Measurements from ENCODE around the gene CHGA. TPM values are rescaled to one million over a fixed set of nuclear protein-coding genes. Genes with fewer than 3 reads are reported as not detected.

CHGA gene
- total RNA-seq, 1 experiment from 2014 or later: 0.17 TPM

DNA sequence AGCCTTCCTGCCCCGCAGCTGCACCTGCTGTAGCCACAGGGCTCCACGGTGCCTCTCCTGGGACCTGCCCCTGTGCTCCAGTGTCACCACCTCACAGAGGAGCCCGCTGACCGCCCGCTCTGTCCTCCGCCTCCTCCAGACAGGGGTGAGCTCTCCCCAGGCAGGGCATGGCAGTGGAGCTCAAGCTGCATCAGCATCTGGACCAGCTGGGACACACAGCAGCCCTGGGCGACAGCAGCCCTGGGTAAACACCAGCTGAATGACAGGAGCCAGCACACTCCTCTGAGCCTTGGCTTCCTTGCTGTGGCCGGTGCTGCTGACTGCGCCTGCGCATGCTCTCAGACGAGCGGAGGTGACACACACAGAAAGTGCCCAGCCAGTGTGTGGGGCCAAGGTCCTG lies 22.0 kb downstream of the CHGA start:
- no TSS peak for BruUV-seq (replicated peaks)
- no peak for DNase-seq
- CTCF ChIA-PET: no interaction called here
- no peak overlapping the region for H3K4me3 Mint-ChIP-seq (ENCODE audit: low read depth, unreplicated experiment)
- H3K4me1 Mint-ChIP-seq (ENCODE audit: low read depth, unreplicated experiment): peaks cover 16% of the 10 kb centered on the region
- intact Hi-C loops (cut with micrococcal nuclease; ENCODE audit: unreplicated experiment): loop anchor here (5.0 kb wide), 2 partner anchors 63 to 102 kb away; no protein-coding TSS in a partner anchor
- H3K9me3 Mint-ChIP-seq (ENCODE audit: low read depth, unreplicated experiment): no peaks in the 10 kb centered on the region
- H3K27ac Mint-ChIP-seq (ENCODE audit: unreplicated experiment): no peak overlapping the region
- no peaks in the 10 kb centered on the region for H3K27me3 Mint-ChIP-seq (ENCODE audit: unreplicated experiment)
- TF ChIP-seq, protein P1, sequence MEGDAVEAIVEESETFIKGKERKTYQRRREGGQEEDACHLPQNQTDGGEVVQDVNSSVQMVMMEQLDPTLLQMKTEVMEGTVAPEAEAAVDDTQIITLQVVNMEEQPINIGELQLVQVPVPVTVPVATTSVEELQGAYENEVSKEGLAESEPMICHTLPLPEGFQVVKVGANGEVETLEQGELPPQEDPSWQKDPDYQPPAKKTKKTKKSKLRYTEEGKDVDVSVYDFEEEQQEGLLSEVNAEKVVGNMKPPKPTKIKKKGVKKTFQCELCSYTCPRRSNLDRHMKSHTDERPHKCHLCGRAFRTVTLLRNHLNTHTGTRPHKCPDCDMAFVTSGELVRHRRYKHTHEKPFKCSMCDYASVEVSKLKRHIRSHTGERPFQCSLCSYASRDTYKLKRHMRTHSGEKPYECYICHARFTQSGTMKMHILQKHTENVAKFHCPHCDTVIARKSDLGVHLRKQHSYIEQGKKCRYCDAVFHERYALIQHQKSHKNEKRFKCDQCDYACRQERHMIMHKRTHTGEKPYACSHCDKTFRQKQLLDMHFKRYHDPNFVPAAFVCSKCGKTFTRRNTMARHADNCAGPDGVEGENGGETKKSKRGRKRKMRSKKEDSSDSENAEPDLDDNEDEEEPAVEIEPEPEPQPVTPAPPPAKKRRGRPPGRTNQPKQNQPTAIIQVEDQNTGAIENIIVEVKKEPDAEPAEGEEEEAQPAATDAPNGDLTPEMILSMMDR (IDR thresholded peaks at IDR 0.05; ENCODE audit: unreplicated experiment): no peak
- H3K36me3 Mint-ChIP-seq (ENCODE audit: insufficient read depth, unreplicated experiment): peaks cover 49% of the 10 kb centered on the region

DNA sequence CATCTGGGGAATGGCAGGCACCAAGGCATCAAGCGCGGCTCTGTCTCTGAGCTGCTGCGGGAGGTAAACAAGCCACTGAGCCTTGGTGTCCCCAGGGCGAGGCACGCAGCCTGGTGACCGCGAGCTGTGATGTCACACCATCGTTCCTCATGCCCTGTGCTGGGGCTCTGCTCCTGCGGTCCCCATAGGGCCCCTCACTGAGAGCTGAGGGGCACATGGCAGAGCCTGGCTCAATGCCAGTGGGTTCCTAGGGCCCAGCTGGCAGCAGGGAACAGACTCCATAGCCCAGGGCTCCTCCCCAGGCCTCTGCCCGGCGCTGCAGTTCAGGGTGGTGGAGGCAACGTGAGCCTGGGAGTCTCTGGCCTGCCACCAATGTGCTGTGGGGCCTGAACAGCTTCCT lies 22.6 kb downstream of the CHGA start:
- TF ChIP-seq, protein P1 (IDR thresholded peaks at IDR 0.05; ENCODE audit: unreplicated experiment): no peak
- no TSS peak for BruUV-seq (replicated peaks)
- no peaks in the 10 kb centered on the region for H3K9me3 Mint-ChIP-seq (ENCODE audit: low read depth, unreplicated experiment)
- intact Hi-C loops (cut with micrococcal nuclease; ENCODE audit: unreplicated experiment): loop anchor here (5.0 kb wide), 2 partner anchors 63 to 102 kb away; no protein-coding TSS in a partner anchor
- no peak overlapping the region for H3K27ac Mint-ChIP-seq (ENCODE audit: unreplicated experiment)
- peaks cover 54% of the 10 kb centered on the region for H3K36me3 Mint-ChIP-seq (ENCODE audit: insufficient read depth, unreplicated experiment)
- no peak overlapping the region for H3K4me3 Mint-ChIP-seq (ENCODE audit: low read depth, unreplicated experiment)
- CTCF ChIA-PET: interaction anchor here (1.1 kb wide), 1 partner anchor 65 kb away, joined by 7 read pairs; no protein-coding TSS in a partner anchor
- no peak for DNase-seq
- H3K4me1 Mint-ChIP-seq (ENCODE audit: low read depth, unreplicated experiment): peaks cover 16% of the 10 kb centered on the region
- H3K27me3 Mint-ChIP-seq (ENCODE audit: unreplicated experiment): no peaks in the 10 kb centered on the region

DNA sequence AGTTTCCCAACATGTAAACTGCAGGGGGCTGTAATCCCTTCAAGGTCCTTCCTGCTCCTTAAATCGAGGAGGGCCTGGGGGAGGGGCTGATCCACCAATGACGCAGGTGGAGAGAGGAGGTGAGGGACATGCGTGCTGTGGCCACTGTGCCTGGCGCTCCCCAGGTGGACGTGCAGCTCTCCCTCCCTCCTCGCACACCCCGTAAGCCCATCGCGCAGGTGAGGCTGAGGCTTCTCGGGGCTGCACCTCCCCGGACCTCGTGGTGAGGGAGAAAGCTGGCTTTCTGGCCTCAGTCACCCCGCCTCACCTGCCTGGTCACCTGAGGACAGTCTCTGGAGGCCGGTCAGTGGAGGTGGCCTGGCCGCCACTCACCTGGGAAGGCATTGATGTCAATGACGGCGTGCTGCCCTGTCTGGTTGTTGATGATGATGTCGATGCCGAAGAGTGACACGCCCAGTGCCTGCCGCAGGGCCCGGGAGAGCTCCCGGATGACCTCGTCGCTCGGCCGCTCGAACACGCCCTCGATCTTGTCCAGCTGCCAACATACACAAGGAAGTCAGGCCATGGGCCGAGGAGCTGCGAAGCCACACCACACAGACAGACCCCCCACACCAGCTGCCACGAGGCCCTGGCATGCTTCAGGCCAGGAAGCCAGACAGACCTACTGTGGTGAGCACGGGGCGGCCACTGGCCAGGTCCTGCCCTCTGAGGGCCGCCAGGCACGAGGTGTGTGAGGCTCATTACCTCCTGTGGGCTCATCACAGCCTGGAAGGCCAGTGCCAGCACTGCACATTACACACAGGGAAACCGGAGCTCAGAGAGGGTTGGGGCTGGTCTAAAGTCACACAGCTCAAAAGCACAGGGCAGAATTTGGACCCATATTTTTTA lies 23.3 kb downstream of the CHGA start:
- Mint-ChIP-seq H3K27ac (ENCODE audit: unreplicated experiment) (peak overlapping the region; percentile 86), H3K36me3 (ENCODE audit: insufficient read depth, unreplicated experiment) (peaks cover 57% of the 10 kb centered on the region), H3K9me3 (ENCODE audit: low read depth, unreplicated experiment) (no peaks in the 10 kb centered on the region), H3K4me3 (ENCODE audit: low read depth, unreplicated experiment) (peak overlapping the region; percentile 2), H3K4me1 (ENCODE audit: low read depth, unreplicated experiment) (peaks cover 16% of the 10 kb centered on the region), H3K27me3 (ENCODE audit: unreplicated experiment) (no peaks in the 10 kb centered on the region)
- DNase-seq: peak; percentile 92
- CTCF ChIA-PET: interaction anchor here (0.7 to 1.1 kb wide), 5 partner anchors 65 to 273 kb away, joined by 3 to 7 read pairs (median 3); partner anchors contain the start of gene MOAP1
- BruUV-seq (replicated peaks): no TSS peak
- TF ChIP-seq, protein P1 (IDR thresholded peaks at IDR 0.05; ENCODE audit: unreplicated experiment): no peak
- intact Hi-C loops (cut with micrococcal nuclease; ENCODE audit: unreplicated experiment): loop anchor here (5.0 kb wide), 2 partner anchors 64 to 101 kb away; no protein-coding TSS in a partner anchor

DNA sequence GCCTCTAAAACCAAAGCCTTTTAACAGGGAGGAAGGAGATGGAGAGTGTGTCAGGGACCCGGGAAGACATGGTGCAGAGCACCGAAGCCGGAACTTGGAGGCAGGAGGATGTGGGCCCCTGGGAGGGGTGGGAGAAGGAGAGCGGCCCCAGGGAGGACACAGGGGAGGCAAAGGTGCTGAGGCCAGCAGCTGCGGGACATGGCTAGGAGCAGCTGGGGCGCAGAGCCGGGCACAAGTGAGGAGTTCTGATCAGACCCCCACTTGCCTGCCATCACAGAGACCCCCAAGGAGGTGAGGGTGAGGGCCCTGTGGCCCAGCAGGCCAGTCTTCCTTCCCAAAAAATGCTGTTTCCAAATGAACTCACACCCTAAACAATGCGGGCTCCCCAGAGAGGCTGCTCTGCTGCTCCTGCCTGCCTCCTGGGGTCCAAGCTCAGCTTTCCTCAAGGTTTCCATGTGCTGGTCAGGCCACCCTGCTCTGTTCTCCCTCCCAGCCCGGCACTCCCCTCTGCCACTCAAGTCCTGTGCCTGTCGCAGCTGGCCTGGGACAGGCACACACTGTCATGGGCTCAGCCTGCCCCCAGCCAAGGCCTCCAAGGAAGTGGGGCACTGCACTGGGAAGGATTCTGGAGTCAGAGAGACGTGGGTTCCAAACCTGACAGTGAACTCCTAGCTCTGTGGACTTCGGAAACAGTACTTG lies 24.0 kb downstream of the CHGA start:
- BruUV-seq (replicated peaks): no TSS peak
- TF ChIP-seq, protein P1 (IDR thresholded peaks at IDR 0.05; ENCODE audit: unreplicated experiment): no peak
- peak overlapping the region; percentile 2 for H3K4me3 Mint-ChIP-seq (ENCODE audit: low read depth, unreplicated experiment)
- H3K27me3 Mint-ChIP-seq (ENCODE audit: unreplicated experiment): no peaks in the 10 kb centered on the region
- CTCF ChIA-PET: interaction anchor here (0.7 to 1.1 kb wide), 6 partner anchors 66 to 473 kb away, joined by 3 to 7 read pairs (median 3); partner anchors contain the start of gene MOAP1
- peaks cover 16% of the 10 kb centered on the region for H3K4me1 Mint-ChIP-seq (ENCODE audit: low read depth, unreplicated experiment)
- H3K9me3 Mint-ChIP-seq (ENCODE audit: low read depth, unreplicated experiment): no peaks in the 10 kb centered on the region
- peak overlapping the region; percentile 86 for H3K27ac Mint-ChIP-seq (ENCODE audit: unreplicated experiment)
- no peak for DNase-seq
- peaks cover 52% of the 10 kb centered on the region for H3K36me3 Mint-ChIP-seq (ENCODE audit: insufficient read depth, unreplicated experiment)
- intact Hi-C loops (cut with micrococcal nuclease; ENCODE audit: unreplicated experiment): loop anchor here (5.0 kb wide), 2 partner anchors 65 to 100 kb away; no protein-coding TSS in a partner anchor
